GM23338 (cell line): ENCODE data around the gene B4GALT2. TPM values are rescaled to one million over a fixed set of nuclear protein-coding genes. Genes with fewer than 3 reads are reported as not detected.

ENCODE experiments used
- ATAC-seq: fragments of 200-7000 bp; cut with Tn5 transposase; 3 replicates; pipeline ENCODE4 v1.9.1; 2020
- DNase-seq: peaks from one replicate; pipeline ENCODE4 v3.0.0-alpha.2; 2015; ENCODE audit warnings: low spot score
- H2AFZ ChIP-seq: fragments of 200-600 bp; sonication (generic); 2 replicates; pipeline ENCODE4 v1.8.0; 2016; ENCODE audit warnings: antibody characterized with exemption, mild to moderate bottlenecking, moderate library complexity
- H3F3A ChIP-seq: fragments of 200-600 bp; sonication (generic); replicated peaks from 2 replicates; pipeline ENCODE4 v1.8.0; 2017; ENCODE audit warnings: antibody characterized with exemption, mixed run types, low read depth
- H3K27ac ChIP-seq: fragments of 200-600 bp; sonication (generic); 2 replicates; pipeline ENCODE4 v1.6.1; 2016; ENCODE audit warnings: low read depth
- H3K27me3 ChIP-seq: fragments of 200-600 bp; sonication (generic); 2 replicates; pipeline ENCODE4 v1.8.0; 2016; ENCODE audit warnings: mild to moderate bottlenecking, mixed run types, moderate library complexity; ENCODE audit not compliant: insufficient read depth
- H3K36me3 ChIP-seq: fragments of 200-600 bp; sonication (generic); 2 replicates; pipeline ENCODE4 v1.8.0; 2016; ENCODE audit warnings: mild to moderate bottlenecking; ENCODE audit not compliant: insufficient read depth
- H3K4me1 ChIP-seq: fragments of 200-600 bp; sonication (generic); 2 replicates; pipeline ENCODE4 v1.8.0; 2016; ENCODE audit warnings: mild to moderate bottlenecking, moderate library complexity; ENCODE audit not compliant: insufficient read depth
- H3K4me2 ChIP-seq: fragments of 200-600 bp; sonication (generic); 2 replicates; pipeline ENCODE4 v1.7.1; 2017; ENCODE audit warnings: mixed run types
- H3K4me3 ChIP-seq: fragments of 200-600 bp; sonication (generic); 2 replicates; pipeline ENCODE4 v1.6.1; 2016; ENCODE audit warnings: mixed run types
- H3K79me2 ChIP-seq: fragments of 200-600 bp; sonication (generic); replicated peaks from 2 replicates; pipeline ENCODE4 v1.8.0; 2017; ENCODE audit warnings: mild to moderate bottlenecking; ENCODE audit not compliant: insufficient read depth
- H3K9me2 ChIP-seq: fragments of 200-600 bp; sonication (generic); 2 replicates; pipeline ENCODE4 v1.8.0; 2017; ENCODE audit not compliant: insufficient read depth
- H4K20me1 ChIP-seq: fragments of 200-600 bp; sonication (generic); replicated peaks from 2 replicates; pipeline ENCODE4 v1.8.0; 2017; ENCODE audit warnings: mild to moderate bottlenecking; ENCODE audit not compliant: insufficient read depth
- H3K27ac Mint-ChIP-seq: 2 replicates; pipeline ENCODE4 v1.8.0; 2020; ENCODE audit warnings: inconsistent platforms, mild to moderate bottlenecking, moderate library complexity, mixed read lengths
- H3K27me3 Mint-ChIP-seq: 3 replicates; pipeline ENCODE4 v1.8.0; 2022; ENCODE audit warnings: low read depth, mild to moderate bottlenecking, moderate library complexity, mixed read lengths, inconsistent platforms; ENCODE audit not compliant: insufficient read depth, poor library complexity
- H3K36me3 Mint-ChIP-seq: 3 replicates; pipeline ENCODE4 v1.8.0; 2021; ENCODE audit warnings: low read depth, mild to moderate bottlenecking, inconsistent platforms, moderate library complexity, mixed read lengths
- H3K4me1 Mint-ChIP-seq: 3 replicates; pipeline ENCODE4 v1.8.0; 2020; ENCODE audit warnings: mild to moderate bottlenecking, inconsistent platforms, mixed read lengths
- H3K4me3 Mint-ChIP-seq: 3 replicates; pipeline ENCODE4 v1.8.0; 2021; ENCODE audit warnings: moderate library complexity, mild to moderate bottlenecking, inconsistent platforms, mixed read lengths
- H3K9me3 Mint-ChIP-seq: 3 replicates; pipeline ENCODE4 v1.8.0; 2020; ENCODE audit warnings: moderate library complexity, mild to moderate bottlenecking, inconsistent platforms, mixed read lengths
- CREB1 ChIP-seq: fragments of 250-450 bp; sonication (Bioruptor Pico); IDR thresholded peaks from 2 replicates; pipeline ENCODE4 v1.5.0; 2020; ENCODE audit warnings: low read depth, mild to moderate bottlenecking, moderate library complexity
- CTCF ChIP-seq, 2 experiments: fragments of 200-600 bp in 1 of 2; sonication (generic) in 1 of 2; conservative IDR thresholded peaks; 2 replicates each; pipeline versions ENCODE4 v1.5.1 to v1.6.1; 2016 to 2017; ENCODE audit warnings: antibody characterized with exemption in 2 of 2, low read depth in 2 of 2, mild to moderate bottlenecking in 2 of 2, moderate library complexity in 1 of 2
- ETS1 ChIP-seq: IDR thresholded peaks from 2 replicates; pipeline ENCODE4 v1.6.1; 2016; ENCODE audit warnings: antibody characterized with exemption
- EZH2phosphoT487 ChIP-seq: fragments of 200-600 bp; sonication (generic); IDR thresholded peaks from one replicate; pipeline ENCODE4 v1.8.1; 2018; ENCODE audit warnings: antibody characterized with exemption; ENCODE audit not compliant: unreplicated experiment
- JUNB ChIP-seq: IDR thresholded peaks from one replicate; pipeline ENCODE4 v1.6.1; 2016; ENCODE audit warnings: antibody characterized with exemption; ENCODE audit not compliant: unreplicated experiment
- NANOG ChIP-seq: IDR thresholded peaks from 2 replicates; pipeline ENCODE4 v1.6.1; 2016; ENCODE audit warnings: antibody characterized with exemption, borderline replicate concordance
- POLR2AphosphoS5 ChIP-seq: IDR thresholded peaks from 2 replicates; pipeline ENCODE4 v1.6.1; 2016; ENCODE audit warnings: antibody characterized with exemption, low read depth
- REST ChIP-seq: IDR thresholded peaks from one replicate; pipeline ENCODE4 v1.6.1; 2018; ENCODE audit warnings: antibody characterized with exemption; ENCODE audit not compliant: unreplicated experiment
- STAT1 ChIP-seq: IDR thresholded peaks from one replicate; pipeline ENCODE4 v1.6.1; 2016; ENCODE audit warnings: antibody characterized with exemption; ENCODE audit not compliant: unreplicated experiment
- ZNF114 ChIP-seq: fragments of 250-450 bp; sonication (Bioruptor Pico); IDR thresholded peaks from 2 replicates; pipeline ENCODE4 v1.5.0; 2020; ENCODE audit warnings: mild to moderate bottlenecking, moderate library complexity
- ZNF331 ChIP-seq: fragments of 250-450 bp; sonication (Bioruptor Pico); IDR thresholded peaks from 2 replicates; pipeline ENCODE4 v1.5.0; 2020; ENCODE audit warnings: low read depth, mild to moderate bottlenecking, moderate library complexity
- polyA plus RNA-seq: library from polyadenylated mRNA; unstranded; fragments of >200 nt; fragmentation: Nextera tagmentation; extraction: Ambion mirVana; gene quantifications from 2 replicates; pipeline ENCODE4 v1.2.1, GENCODE V29; 2016
- total RNA-seq: library from RNA; depleted of rRNA; stranded (reverse); fragments of >200 nt; shearing (Covaris generic); gene quantifications from 2 replicates; pipeline ENCODE4 v1.2.3, GENCODE V29; 2014
- TF ChIP-seq, protein P1 (sequence below): fragments of 250-450 bp; sonication (Bioruptor Pico); IDR thresholded peaks from 2 replicates; pipeline ENCODE4 v1.5.0; 2020; ENCODE audit warnings: mild to moderate bottlenecking, moderate library complexity

Gene B4GALT2
- total and polyA plus RNA-seq, 2 experiments from 2014 or later: 22.4 to 63.1 TPM

GRCh38 chr1:43934986-43935324 is 44.1 kb upstream of the B4GALT2 start:
- Mint-ChIP-seq H3K4me3 (peak overlapping the region; percentile 81; the same call in 2 of the 3 replicates), H3K27ac (no peak overlapping the region), H3K27me3 (peaks cover 36% of the 10 kb centered on the region), H3K9me3 (no peaks in the 10 kb centered on the region), H3K4me1 (peaks cover 61% of the 10 kb centered on the region), H3K36me3 (peaks cover 4% of the 10 kb centered on the region; the same call in 1 of the 3 replicates)
- peaks cover 16% of the 10 kb centered on the region for H4K20me1 ChIP-seq
- peaks cover 36% of the 10 kb centered on the region for H3F3A ChIP-seq
- DNase-seq (no peak), ATAC-seq (no peak)
- 0 out of 2 replicates have a peak, but pooled peaks cover 7% of the 10 kb centered on the region for H3K79me2 ChIP-seq
- H3K27me3 ChIP-seq: peaks cover 8% of the 10 kb centered on the region
- H3K9me2 ChIP-seq: no peaks in the 10 kb centered on the region
- H3K36me3 ChIP-seq: no peaks in the 10 kb centered on the region
- no peak overlapping the region for H2AFZ ChIP-seq
- H3K4me3 ChIP-seq: peak overlapping the region; percentile 69; the same call in 1 of the 2 replicates
- TF ChIP-seq ZNF114 (CRISPR knock-in tag) (no peak), REST (no peak), ZNF331 (CRISPR knock-in tag) (no peak), JUNB (no peak), CTCF (conservative IDR thresholded peaks at IDR 0.05; ENCODE audit: low read depth in 2 of 2) (no peak), NANOG (no peak), CREB1 (CRISPR knock-in tag) (no peak), EZH2phosphoT487 (no peak), POLR2AphosphoS5 (no peak), ETS1 (no peak), STAT1 (no peak)
- TF ChIP-seq, protein P1, sequence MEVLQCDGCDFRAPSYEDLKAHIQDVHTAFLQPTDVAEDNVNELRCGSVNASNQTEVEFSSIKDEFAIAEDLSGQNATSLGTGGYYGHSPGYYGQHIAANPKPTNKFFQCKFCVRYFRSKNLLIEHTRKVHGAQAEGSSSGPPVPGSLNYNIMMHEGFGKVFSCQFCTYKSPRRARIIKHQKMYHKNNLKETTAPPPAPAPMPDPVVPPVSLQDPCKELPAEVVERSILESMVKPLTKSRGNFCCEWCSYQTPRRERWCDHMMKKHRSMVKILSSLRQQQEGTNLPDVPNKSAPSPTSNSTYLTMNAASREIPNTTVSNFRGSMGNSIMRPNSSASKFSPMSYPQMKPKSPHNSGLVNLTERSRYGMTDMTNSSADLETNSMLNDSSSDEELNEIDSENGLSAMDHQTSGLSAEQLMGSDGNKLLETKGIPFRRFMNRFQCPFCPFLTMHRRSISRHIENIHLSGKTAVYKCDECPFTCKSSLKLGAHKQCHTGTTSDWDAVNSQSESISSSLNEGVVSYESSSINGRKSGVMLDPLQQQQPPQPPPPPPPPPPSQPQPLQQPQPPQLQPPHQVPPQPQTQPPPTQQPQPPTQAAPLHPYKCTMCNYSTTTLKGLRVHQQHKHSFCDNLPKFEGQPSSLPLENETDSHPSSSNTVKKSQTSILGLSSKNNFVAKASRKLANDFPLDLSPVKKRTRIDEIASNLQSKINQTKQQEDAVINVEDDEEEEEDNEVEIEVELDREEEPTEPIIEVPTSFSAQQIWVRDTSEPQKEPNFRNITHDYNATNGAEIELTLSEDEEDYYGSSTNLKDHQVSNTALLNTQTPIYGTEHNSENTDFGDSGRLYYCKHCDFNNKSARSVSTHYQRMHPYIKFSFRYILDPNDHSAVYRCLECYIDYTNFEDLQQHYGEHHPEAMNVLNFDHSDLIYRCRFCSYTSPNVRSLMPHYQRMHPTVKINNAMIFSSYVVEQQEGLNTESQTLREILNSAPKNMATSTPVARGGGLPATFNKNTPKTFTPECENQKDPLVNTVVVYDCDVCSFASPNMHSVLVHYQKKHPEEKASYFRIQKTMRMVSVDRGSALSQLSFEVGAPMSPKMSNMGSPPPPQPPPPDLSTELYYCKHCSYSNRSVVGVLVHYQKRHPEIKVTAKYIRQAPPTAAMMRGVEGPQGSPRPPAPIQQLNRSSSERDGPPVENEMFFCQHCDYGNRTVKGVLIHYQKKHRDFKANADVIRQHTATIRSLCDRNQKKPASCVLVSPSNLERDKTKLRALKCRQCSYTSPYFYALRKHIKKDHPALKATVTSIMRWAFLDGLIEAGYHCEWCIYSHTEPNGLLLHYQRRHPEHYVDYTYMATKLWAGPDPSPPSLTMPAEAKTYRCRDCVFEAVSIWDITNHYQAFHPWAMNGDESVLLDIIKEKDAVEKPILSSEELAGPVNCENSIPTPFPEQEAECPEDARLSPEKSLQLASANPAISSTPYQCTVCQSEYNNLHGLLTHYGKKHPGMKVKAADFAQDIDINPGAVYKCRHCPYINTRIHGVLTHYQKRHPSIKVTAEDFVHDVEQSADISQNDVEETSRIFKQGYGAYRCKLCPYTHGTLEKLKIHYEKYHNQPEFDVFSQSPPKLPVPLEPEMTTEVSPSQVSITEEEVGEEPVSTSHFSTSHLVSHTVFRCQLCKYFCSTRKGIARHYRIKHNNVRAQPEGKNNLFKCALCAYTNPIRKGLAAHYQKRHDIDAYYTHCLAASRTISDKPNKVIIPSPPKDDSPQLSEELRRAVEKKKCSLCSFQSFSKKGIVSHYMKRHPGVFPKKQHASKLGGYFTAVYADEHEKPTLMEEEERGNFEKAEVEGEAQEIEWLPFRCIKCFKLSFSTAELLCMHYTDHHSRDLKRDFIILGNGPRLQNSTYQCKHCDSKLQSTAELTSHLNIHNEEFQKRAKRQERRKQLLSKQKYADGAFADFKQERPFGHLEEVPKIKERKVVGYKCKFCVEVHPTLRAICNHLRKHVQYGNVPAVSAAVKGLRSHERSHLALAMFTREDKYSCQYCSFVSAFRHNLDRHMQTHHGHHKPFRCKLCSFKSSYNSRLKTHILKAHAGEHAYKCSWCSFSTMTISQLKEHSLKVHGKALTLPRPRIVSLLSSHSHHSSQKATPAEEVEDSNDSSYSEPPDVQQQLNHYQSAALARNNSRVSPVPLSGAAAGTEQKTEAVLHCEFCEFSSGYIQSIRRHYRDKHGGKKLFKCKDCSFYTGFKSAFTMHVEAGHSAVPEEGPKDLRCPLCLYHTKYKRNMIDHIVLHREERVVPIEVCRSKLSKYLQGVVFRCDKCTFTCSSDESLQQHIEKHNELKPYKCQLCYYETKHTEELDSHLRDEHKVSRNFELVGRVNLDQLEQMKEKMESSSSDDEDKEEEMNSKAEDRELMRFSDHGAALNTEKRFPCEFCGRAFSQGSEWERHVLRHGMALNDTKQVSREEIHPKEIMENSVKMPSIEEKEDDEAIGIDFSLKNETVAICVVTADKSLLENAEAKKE (CRISPR knock-in tag): no peak
- peaks cover 46% of the 10 kb centered on the region for H3K4me1 ChIP-seq
- H3K27ac ChIP-seq: peak overlapping the region; percentile 66; the same call in 1 of the 2 replicates
- peak overlapping the region; percentile 97 for H3K4me2 ChIP-seq
